Fibroblast of gingiva (primary cell): ENCODE data around the gene ALOX5AP.

Source experiments
- DNase-seq: peaks from one replicate; pipeline ENCODE4 v3.0.0-alpha.2; 2011; ENCODE audit warnings: low read depth

The ALOX5AP gene

DNA sequence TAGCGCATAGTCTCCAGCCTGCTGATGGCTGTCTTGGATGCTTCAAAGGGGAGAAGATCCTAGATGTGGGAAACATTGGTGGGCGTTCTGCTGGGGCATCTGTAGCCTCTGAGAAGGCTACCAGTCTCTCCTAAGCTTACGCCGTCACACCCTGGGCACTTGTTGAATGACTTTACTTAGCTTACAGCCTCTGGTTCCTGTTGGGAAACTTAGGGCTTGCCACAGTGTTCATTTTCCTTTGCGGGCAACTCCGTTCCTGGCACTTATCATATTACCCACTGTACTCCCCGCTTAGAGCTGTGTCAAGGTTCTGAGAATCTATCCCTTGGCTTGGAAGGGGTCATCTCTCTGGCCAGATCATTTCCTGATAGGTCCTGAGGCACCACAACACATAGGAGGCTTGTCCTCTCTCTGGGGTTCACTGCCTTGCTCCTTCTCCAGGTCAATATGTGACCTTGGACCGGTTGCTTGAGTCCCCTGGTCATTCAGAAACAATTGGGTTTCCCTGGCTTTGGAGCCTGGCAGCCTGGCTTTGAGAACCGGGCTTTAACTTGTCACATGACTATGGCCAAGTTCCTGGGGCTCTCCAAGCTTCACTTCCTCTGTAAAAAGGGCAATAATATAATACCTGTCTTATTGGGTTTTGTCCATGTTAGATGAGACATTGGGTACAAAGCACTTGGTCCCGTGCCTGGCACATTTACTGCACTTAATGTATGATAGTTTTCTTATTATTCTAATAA is 20.5 kb upstream of the ALOX5AP start:
- DNase-seq, result no peak

DNA sequence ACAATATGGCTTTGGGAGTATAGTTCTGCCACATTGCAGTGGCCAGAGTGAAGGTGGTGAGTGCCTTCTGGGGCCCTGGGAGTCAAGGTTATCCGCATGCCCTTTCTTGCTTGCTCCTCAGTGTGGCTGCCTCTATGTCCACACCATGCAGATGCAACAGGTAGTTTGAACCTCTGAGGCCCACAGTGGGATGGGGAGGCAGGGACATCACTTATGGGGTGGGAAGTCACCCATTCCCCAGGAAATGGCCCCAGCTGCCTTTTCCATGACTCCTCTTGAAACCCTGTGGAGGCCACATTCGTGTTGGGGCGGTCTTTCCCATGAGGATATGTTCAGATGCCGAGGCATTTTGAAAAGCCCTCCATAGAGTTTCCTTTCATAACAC is 20.0 kb upstream of the ALOX5AP start:
- no peak for DNase-seq

GRCh38 chr13:30715837-30716236 is 19.5 kb upstream of the ALOX5AP start:
- DNase-seq, result no peak

DNA sequence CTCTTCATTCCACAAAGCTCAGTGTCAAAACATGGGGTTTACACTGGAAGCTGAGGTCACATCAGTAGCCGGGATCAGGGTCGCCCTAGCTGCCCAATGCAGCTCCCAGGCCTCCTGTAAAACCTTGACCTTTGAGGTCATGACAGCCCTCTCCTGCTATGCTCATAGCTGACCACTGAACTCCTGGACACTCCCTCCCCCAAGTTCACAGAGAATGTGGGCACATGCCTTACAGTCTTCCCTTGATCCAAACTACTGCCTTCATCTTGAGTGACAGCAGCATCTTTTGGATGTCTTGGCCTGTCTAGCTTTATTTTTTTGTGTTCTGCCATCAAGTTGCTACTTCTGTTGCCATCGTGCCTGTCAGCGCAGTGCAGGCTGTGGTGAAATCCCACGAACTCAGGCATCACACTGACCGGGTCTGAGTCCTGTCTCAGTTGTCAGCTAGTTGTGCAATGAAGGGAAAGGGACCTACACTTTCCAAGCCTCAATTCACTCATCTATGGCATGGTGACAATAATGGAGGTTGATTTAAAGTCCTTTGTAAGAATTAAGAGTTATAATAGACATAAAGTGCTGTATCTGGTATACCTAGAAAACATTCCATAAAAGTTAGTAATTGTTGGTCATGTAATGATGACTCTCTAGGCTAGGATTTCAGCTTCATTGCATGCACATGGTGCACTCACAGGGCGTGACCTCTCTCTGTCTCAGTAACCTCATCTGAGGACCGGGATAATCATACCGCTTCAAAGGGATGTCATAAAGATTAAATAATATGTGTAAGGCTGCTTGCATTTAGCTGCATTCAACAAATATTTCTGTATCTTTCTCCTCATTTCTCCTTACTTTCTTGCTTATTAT is 16.4 kb upstream of the ALOX5AP start:
- DNase-seq, result peak; percentile 71

DNA sequence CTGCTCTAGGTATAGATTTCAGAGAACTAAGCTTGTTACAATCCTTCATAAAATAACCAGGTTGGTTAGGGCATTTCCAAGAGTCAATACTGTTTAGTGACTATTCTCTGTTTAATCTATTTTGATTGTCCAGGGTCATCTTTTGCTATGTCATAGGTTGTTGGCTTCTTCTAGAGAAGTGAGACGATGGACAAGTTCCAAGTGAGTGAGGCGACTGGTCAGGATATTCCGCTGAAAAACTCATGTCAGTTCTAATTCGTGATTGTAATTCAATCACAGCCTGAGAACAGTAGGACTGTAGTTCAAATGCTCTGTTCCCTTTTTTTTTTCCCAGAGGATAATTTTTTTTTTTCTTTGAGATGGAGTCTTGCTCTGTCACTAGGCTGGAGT is 15.8 kb upstream of the ALOX5AP start:
- DNase-seq, result no peak

DNA sequence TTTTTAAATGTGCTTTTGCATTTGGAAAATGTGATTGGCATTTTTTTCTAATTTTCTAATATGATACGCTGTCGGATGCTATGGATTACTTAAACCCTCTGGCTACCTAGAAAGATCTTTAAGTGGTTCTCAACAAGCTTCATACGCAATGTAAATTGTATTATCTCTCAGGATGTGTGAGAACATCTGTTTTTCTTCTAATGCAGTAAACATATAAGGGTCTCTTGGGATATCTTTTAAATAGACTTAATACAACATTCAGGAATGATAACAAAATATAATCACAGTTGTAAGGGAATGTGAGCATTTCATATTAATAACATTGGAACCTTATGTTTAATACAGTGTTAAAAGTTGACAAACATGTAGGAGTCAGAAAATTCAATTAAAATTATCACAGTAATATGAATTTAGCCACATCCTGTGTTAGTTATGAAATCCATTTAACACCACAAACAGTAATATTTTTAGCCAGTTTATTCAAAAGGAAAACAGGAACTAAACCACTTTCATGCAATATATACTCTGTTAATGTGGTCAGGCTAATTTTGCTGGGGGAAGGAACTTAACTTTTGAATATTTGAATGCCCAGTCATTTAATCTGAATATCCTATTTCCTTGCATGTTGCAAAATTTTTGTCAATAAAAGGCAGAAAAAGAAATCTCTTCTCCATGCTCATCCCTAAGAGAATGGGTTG is 15.0 kb upstream of the ALOX5AP start:
- DNase-seq, result peak; percentile 48

- no peak for DNase-seq
Measured at GRCh38 chr13:30721936-30722335, 13.4 kb upstream of the ALOX5AP start.

- DNase-seq, result no peak
Measured at GRCh38 chr13:30722361-30722760, 13.0 kb upstream of the ALOX5AP start.

DNA sequence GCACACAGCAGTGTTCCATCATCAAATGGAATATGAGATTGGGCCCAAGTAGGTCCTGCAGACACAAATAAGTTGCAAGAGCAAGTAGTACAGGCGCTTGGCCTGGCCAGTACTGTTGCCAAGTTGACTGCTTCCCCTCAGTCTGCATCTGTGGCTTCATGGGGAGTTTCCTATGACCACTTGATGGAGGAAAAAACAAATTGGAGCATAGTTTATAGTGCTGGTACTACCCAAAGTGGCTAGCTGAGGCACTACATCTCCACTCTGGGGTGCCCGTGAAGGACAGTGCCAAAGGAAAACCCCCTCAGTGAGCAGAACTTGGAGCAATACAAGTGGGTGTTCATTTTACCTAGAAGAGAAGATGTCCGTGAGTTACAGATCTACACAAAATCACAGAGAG is 10.6 kb upstream of the ALOX5AP start:
- no peak for DNase-seq

DNA sequence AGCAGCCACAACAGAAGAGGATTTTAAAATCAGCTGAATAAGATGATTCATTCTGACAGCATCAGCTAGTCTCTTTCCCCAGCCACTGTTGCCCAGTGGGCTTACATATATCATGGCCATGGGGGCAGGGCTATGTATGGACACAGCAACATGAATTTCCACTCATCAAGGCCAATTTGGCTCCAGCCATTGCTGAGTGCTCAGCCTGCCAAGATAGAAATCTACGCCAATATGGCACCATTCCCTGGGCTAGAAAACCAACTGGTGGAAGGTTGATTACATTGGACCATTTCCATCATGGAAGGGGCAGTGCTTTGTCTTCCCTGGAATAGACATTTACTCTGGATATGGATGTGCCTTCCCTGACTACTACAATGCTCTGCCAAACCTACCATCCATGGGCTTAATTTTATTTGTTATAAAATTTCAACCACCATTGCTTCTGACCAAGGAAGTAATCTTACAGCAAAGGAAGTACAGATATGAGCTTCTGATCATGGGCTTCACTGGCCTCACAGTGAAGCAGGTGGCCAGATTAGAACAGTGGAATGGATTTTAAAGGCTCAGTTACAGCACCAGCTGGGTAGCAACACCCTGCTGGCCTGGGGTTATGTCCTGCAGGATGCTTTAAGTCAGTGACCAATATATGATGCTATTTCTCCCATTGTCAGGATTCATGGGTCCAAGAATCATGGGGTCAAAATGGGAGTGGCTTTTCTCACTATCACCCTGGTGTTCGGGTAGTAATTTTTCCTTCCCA is 9.8 kb upstream of the ALOX5AP start:
- peak; percentile 60 for DNase-seq

DNA sequence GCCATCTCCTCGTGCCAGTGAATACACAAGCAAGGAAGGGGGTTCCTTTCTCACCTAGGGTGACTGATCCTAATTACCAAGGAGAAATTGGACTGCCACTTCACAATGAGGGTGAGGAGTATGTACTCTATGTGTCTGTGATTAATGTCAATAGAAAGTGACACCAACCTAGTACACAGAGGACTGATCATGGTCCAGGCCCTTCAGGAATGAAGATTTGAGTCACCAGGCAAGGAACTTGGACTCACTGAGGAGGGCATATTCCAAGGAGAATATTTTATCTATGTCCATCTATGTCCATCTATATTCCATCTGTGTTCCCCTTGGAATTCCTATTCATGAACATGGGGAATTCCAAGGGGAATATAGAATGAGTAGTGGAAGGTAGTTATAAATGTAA is 9.2 kb upstream of the ALOX5AP start:
- DNase-seq, result no peak

GRCh38 chr13:30727491-30728355 is 7.6 kb upstream of the ALOX5AP start:
- no peak for DNase-seq

DNA sequence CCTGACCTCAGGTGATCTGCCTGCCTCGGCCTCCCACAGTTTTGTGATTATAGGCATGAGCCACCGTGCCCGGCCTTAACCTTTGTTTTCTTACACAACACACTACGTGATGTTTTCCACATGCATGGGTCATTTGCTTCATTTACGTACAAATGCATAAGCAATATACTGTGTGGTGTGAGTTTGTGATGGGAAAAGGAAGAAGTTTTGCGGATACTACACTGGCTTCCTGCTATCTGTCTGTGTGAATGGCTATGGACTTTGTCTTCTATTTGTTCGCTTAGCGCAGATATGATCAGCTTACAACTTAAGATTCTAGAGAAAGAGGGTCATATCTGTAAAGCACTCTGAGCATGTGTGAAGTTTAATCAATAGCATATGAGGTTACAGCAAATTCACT is 5.5 kb upstream of the ALOX5AP start:
- no peak for DNase-seq

GRCh38 chr13:30730526-30730925 is 4.8 kb upstream of the ALOX5AP start:
- DNase-seq, result no peak

GRCh38 chr13:30731361-30732045 is 3.8 kb upstream of the ALOX5AP start:
- DNase-seq, result no peak

GRCh38 chr13:30732046-30732390 is 3.3 kb upstream of the ALOX5AP start:
- DNase-seq, result no peak

GRCh38 chr13:30734439-30734838 is 904 bp upstream of the ALOX5AP start:
- DNase-seq, result no peak

- DNase-seq, result no peak
Measured at GRCh38 chr13:30735872-30736175, 481 bp downstream of the ALOX5AP start.

- no peak for DNase-seq
Measured at GRCh38 chr13:30736461-30737320, 1.3 kb downstream of the ALOX5AP start.
